SH-SY5Y (cell line): ENCODE results near the gene LSM14B.

Experiments
- GATA2 ChIP-seq: IDR thresholded peaks from 2 replicates; pipeline ENCODE4 v1.6.1; 2011; ENCODE audit warnings: mild to moderate bottlenecking, low read depth, low read length
- GATA3 ChIP-seq: IDR thresholded peaks from 2 replicates; pipeline ENCODE4 v1.6.1; 2011; ENCODE audit warnings: low read depth, mild to moderate bottlenecking, low read length, moderate library complexity

DNA sequence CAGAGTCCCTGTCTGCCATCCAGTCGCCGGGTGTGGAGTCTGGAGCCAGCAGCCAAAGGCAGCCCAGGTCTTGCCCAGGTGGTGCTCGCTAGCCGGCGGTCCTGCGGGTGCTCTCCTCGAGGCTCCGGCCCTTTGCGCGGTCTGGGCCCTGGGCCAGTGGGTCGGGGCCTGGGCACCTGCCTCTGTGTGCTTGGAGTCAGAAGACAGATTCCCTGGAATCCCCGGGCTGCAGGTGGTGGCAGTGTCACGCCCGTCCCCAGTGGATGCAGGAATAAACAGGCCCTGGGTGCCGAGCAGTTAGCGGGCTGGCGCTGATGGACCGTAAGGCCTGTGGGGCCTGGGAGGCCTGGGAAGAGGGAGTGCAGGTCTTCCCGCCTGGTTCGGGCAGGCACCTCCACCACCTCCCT is 26.6 kb downstream of the LSM14B start:
- TF ChIP-seq GATA2 (no peak), GATA3 (no peak)
